Body of pancreas (tissue), 4 donors: Measurements from ENCODE around the gene IFNGR1. TPM values are rescaled to one million over a fixed set of nuclear protein-coding genes. Genes with fewer than 3 reads are reported as not detected.

Experiments used
- ATAC-seq: fragments of 150-250 bp; one replicate; pipeline ENCODE4 v1.9.1; 2016
- DNase-seq, 4 donors: peaks; one replicate each; pipeline ENCODE4 v3.0.0-alpha.2; 2019
- H3K27ac ChIP-seq, 4 donors: fragments of 200-600 bp; sonication (generic); 1 replicate in 3 of 4; 2 replicates in 1 of 4; pipeline versions ENCODE4 v1.5.1 to v1.6.1; 2016 to 2019; ENCODE audit warnings: mild to moderate bottlenecking in 1 of 4, mixed read lengths in 1 of 4, moderate library complexity in 1 of 4
- H3K27me3 ChIP-seq, 2 donors: fragments of 200-600 bp; sonication (generic); one replicate each; pipeline ENCODE4 v1.6.0; 2016; ENCODE audit warnings: mild to moderate bottlenecking in 1 of 2
- H3K36me3 ChIP-seq, 2 donors: fragments of 200-600 bp; sonication (generic); replicated peaks in 1 of 2; 2 replicates each; pipeline ENCODE4 v1.5.1; 2016; ENCODE audit warnings: low read depth in 2 of 2; ENCODE audit not compliant: insufficient read depth in 1 of 2
- H3K4me1 ChIP-seq: fragments of 200-600 bp; sonication (generic); one replicate; pipeline ENCODE4 v1.6.0; 2016
- H3K4me3 ChIP-seq, 2 donors: fragments of 200-600 bp; sonication (generic); 1 replicate in 1 of 2; 2 replicates in 1 of 2; pipeline ENCODE4 v1.5.1; 2016 to 2019
- H3K9me3 ChIP-seq, 3 donors: fragments of 200-600 bp; sonication (generic); 1 replicate in 2 of 3; 2 replicates in 1 of 3; pipeline ENCODE4 v1.5.1; 2016
- POLR2A ChIP-seq, 3 donors: fragments of 450-650 bp; IDR thresholded peaks; one replicate each; pipeline ENCODE4 v1.6.1; 2016; ENCODE audit warnings: antibody characterized with exemption in 3 of 3, mild to moderate bottlenecking in 2 of 3
- WGBS, 2 donors: methylation state at CpG; one replicate each; pipeline ENCODE4 v1.1.5; 2017; 5-methylcytosine and 5-hydroxymethylcytosine counted together
- intact Hi-C: fragments of 100-400 bp; cut with DNase I; formaldehyde crosslinking; loops from one replicate; pipeline ENCODE4 v1.15.1; 2023
- total RNA-seq, 2 donors: library from RNA; depleted of rRNA; stranded (reverse); fragments of >200 nt; gene quantifications; one replicate each; pipeline ENCODE4 v1.1.0, GENCODE V29; 2016
- TF ChIP-seq, protein P1 (sequence below), 7 experiments: fragments of 450-650 bp in 4 of 7; fragments of 200-600 bp in 3 of 7; sonication (generic) in 3 of 7; IDR thresholded peaks; one replicate each; pipeline ENCODE4 v1.5.1; 2016 to 2019; ENCODE audit warnings: antibody characterized with exemption in 7 of 7

Gene IFNGR1
- total RNA-seq, 2 donors from 2014 or later: 12.9 to 36.6 TPM

- intact Hi-C loops: no loop called here
- H3K27ac ChIP-seq: no peak overlapping the region
- no peak overlapping the region for H3K4me3 ChIP-seq
- no peaks in the 10 kb centered on the region for H3K9me3 ChIP-seq
- TF ChIP-seq, protein P1, sequence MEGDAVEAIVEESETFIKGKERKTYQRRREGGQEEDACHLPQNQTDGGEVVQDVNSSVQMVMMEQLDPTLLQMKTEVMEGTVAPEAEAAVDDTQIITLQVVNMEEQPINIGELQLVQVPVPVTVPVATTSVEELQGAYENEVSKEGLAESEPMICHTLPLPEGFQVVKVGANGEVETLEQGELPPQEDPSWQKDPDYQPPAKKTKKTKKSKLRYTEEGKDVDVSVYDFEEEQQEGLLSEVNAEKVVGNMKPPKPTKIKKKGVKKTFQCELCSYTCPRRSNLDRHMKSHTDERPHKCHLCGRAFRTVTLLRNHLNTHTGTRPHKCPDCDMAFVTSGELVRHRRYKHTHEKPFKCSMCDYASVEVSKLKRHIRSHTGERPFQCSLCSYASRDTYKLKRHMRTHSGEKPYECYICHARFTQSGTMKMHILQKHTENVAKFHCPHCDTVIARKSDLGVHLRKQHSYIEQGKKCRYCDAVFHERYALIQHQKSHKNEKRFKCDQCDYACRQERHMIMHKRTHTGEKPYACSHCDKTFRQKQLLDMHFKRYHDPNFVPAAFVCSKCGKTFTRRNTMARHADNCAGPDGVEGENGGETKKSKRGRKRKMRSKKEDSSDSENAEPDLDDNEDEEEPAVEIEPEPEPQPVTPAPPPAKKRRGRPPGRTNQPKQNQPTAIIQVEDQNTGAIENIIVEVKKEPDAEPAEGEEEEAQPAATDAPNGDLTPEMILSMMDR (IDR thresholded peaks at IDR 0.05): no peak
- no peaks in the 10 kb centered on the region for H3K27me3 ChIP-seq
- no peaks in the 10 kb centered on the region for H3K36me3 ChIP-seq
- no peak for DNase-seq
- no peaks in the 10 kb centered on the region for H3K4me1 ChIP-seq
- 66 to 74% methylated on average over 4 of the region's 4 CpGs for whole genome bisulfite sequencing, 2 donors
- ATAC-seq: no peak
Measured at GRCh38 chr6:137227871-137228302, 8.7 kb upstream of the IFNGR1 start.

GRCh38 chr6:137226697-137227096 is 7.5 kb upstream of the IFNGR1 start:
- DNase-seq: no peak
- Histone ChIP-seq H3K27ac (no peak overlapping the region), H3K36me3 (no peaks in the 10 kb centered on the region), H3K4me3 (no peak overlapping the region), H3K4me1 (no peaks in the 10 kb centered on the region), H3K9me3 (no peaks in the 10 kb centered on the region), H3K27me3 (no peaks in the 10 kb centered on the region)
- no peak for ATAC-seq
- intact Hi-C loops: no loop called here
- WGBS, 2 donors: 92% methylated on average over 4 of the region's 4 CpGs
- TF ChIP-seq, protein P1 (IDR thresholded peaks at IDR 0.05): no peak
- no peak for TF ChIP-seq POLR2A (IDR thresholded peaks at IDR 0.05)

DNA sequence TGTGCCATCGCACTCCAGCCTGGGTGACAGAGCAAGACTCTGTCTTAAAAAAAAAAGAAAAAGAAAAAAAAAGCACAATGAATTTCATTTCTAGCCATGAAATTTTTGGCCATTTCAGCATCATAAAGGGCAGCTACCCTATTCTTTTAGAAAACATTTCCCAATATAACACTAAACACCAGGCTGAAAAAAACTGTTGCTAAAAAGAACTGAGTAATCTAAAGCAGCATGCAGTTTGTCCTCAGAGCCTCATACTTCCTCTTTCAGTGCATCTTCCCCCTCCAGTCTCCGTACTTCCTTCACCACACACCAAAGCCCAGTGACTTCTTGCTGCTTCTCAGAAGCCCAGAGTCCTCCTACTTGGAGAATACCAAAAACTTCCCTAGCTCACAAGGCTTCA is 5.6 kb upstream of the IFNGR1 start:
- 70 to 95% methylated on average over 2 of the region's 2 CpGs for WGBS, 2 donors
- DNase-seq: peak in 1 of 4 donors; percentile 66
- no peak for ATAC-seq
- TF ChIP-seq, protein P1 (IDR thresholded peaks at IDR 0.05): no peak
- TF ChIP-seq POLR2A (IDR thresholded peaks at IDR 0.05): peak in 1 of 3 donors; percentile 35
- intact Hi-C loops: no loop called here
- no peak overlapping the region for H3K4me3 ChIP-seq
- H3K36me3 ChIP-seq: no peaks in the 10 kb centered on the region
- peaks cover 7% of the 10 kb centered on the region for H3K4me1 ChIP-seq
- H3K27ac ChIP-seq: peak overlapping the region in 1 of 4 donors; percentile 76
- no peaks in the 10 kb centered on the region for H3K27me3 ChIP-seq
- H3K9me3 ChIP-seq: no peaks in the 10 kb centered on the region

DNA sequence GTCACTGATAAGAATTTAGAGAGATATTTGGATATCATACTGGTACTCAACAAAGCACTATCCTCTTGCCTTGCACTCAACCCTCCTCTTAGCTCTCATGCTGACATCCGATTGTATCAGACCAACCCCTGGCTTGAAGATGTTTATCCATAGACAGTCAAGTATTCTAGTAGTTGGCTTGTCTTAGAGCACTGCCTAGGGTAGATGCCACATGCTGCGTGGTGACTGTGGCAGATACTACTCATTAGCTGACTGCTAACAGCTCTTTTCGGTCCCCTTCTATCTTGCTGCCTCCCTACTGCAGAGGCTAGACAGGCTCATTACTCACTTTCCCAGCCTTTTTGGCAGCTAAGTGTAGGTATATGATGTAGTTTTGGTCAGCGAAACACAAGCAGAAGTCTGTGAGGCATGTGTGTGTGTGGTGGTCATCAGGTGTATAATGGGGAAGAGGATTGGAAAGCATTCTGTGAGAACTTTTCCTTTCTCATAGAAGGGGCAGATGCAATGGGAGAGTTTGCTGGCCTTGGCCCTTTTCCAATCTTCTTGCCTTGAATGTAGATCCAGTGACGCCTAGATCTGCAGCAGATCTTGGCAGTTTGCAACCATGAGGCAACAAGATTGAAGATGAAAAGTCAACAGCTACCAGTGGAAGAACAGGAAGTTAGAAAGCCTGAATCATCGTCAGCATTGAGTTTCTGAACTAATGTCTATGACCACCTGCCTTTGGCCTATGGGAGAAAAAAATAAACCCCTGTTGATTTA is 4.4 kb upstream of the IFNGR1 start:
- TF ChIP-seq, protein P1 (IDR thresholded peaks at IDR 0.05): no peak
- peak in 1 of 3 donors; percentile 16 for TF ChIP-seq POLR2A (IDR thresholded peaks at IDR 0.05)
- WGBS, 2 donors: 70 to 73% methylated on average over 6 of the region's 6 CpGs
- Histone ChIP-seq H3K9me3 (no peaks in the 10 kb centered on the region), H3K27ac (peak overlapping the region in 1 of 4 donors; percentile 76), H3K27me3 (no peaks in the 10 kb centered on the region), H3K4me1 (peaks cover 10% of the 10 kb centered on the region), H3K4me3 (no peak overlapping the region), H3K36me3 (no peaks in the 10 kb centered on the region)
- ATAC-seq (no peak), DNase-seq (peak in 3 of 4 donors; percentile 21 to 80 (median 36))
- intact Hi-C loops: no loop called here

DNA sequence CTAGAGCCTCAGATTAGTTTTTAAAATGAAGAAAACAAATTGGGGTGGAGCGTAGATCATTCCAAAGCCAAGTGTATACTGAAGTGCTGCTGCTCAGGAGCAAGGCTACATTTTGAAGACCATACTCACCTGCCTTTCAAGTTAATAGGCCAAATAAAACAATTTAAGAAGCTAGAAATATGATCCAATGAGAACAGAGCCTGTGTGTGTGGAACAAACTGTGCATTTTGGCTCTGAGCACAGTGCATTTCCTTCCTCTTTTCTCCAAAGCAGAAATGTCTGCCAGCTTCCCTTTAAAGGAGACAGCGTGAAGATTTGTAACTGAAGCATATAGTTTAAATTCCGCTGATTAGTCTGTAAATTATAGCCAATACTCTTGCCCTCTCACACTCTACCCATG is 3.2 kb upstream of the IFNGR1 start:
- intact Hi-C loops: no loop called here
- Histone ChIP-seq H3K9me3 (no peaks in the 10 kb centered on the region), H3K36me3 (no peaks in the 10 kb centered on the region), H3K4me1 (peaks cover 17% of the 10 kb centered on the region), H3K27me3 (no peaks in the 10 kb centered on the region), H3K4me3 (no peak overlapping the region), H3K27ac (peak overlapping the region in 2 of 4 donors; percentile 16 to 76)
- no peak for TF ChIP-seq POLR2A (IDR thresholded peaks at IDR 0.05)
- TF ChIP-seq, protein P1 (IDR thresholded peaks at IDR 0.05): no peak
- 73 to 83% methylated on average over 3 of the region's 3 CpGs for WGBS, 2 donors
- DNase-seq (peak in 1 of 4 donors; percentile 43), ATAC-seq (no peak)
